ENCODE data around the gene TTF1.
"Not testable (repeated sequence)": the region's sequence is repeated elsewhere in the genome, so short reads cannot be mapped to it uniquely, and the experiment has no call there.

TTF1 gene

GRCh38 chr9:132410642-132411041 lies 4.0 kb upstream of the TTF1 start:
- peak; percentile 37 for DNase-seq

- peak; percentile 91 for DNase-seq
Observed at GRCh38 chr9:132409828-132410528, 3.3 kb upstream of the TTF1 start, which contains the start of gene CFAP77. Gene CFAP77 (plus strand): TSS chr9:132410211. CDS start chr9:132410272, 61 bp downstream.

GRCh38 chr9:132408521-132408920 lies 1.9 kb upstream of the TTF1 start:
- DNase-seq = no peak

GRCh38 chr9:132407196-132407595 lies 556 bp upstream of the TTF1 start:
- no peak for DNase-seq

GRCh38 chr9:132404228-132404881 lies 2.3 kb downstream of the TTF1 start:
- no peak for DNase-seq

- no peak for DNase-seq
Observed at GRCh38 chr9:132401824-132402223, 4.8 kb downstream of the TTF1 start.

- DNase-seq = no peak
Observed at GRCh38 chr9:132395560-132395959, 11.1 kb downstream of the TTF1 start.

- no peak for DNase-seq
Observed at GRCh38 chr9:132391449-132391848, 15.2 kb downstream of the TTF1 start.

GRCh38 chr9:132390966-132391365 lies 15.7 kb downstream of the TTF1 start:
- no peak for DNase-seq

- DNase-seq = no peak
Observed at GRCh38 chr9:132387133-132387532, 19.5 kb downstream of the TTF1 start.

GRCh38 chr9:132384376-132384775 lies 22.3 kb downstream of the TTF1 start:
- DNase-seq = no peak

GRCh38 chr9:132383462-132383883 lies 23.2 kb downstream of the TTF1 start:
- DNase-seq = no peak

GRCh38 chr9:132381966-132382541 lies 24.6 kb downstream of the TTF1 start:
- DNase-seq = no peak

- not testable (repeated sequence) for DNase-seq
Observed at GRCh38 chr9:132378416-132378815, 28.2 kb downstream of the TTF1 start.

- DNase-seq = not testable (repeated sequence)
Observed at GRCh38 chr9:132377769-132378168, 28.9 kb downstream of the TTF1 start.

GRCh38 chr9:132372177-132373095 lies 34.2 kb downstream of the TTF1 start:
- DNase-seq = no peak

- no peak for DNase-seq
Observed at GRCh38 chr9:132370592-132370991, 36.0 kb downstream of the TTF1 start.

GRCh38 chr9:132369421-132369820 lies 37.2 kb downstream of the TTF1 start:
- DNase-seq = no peak

GRCh38 chr9:132367613-132368313 lies 38.9 kb downstream of the TTF1 start:
- DNase-seq = no peak

- DNase-seq = no peak
Observed at GRCh38 chr9:132366481-132366880, 40.2 kb downstream of the TTF1 start.

GRCh38 chr9:132365986-132366385 lies 40.7 kb downstream of the TTF1 start:
- DNase-seq = no peak

GRCh38 chr9:132364068-132364467 lies 42.6 kb downstream of the TTF1 start:
- DNase-seq = no peak

All from retina (tissue), 1 donor.